Ishikawa (cell line): Measurements from ENCODE around the gene KLHDC8A.

ENCODE experiments used
- CEBPB ChIP-seq: IDR thresholded peaks from 2 replicates; pipeline ENCODE4 v1.6.1; 2012
- EGR1 ChIP-seq: IDR thresholded peaks from 2 replicates; pipeline ENCODE4 v1.6.1; 2012
- EP300 ChIP-seq: IDR thresholded peaks from 2 replicates; pipeline ENCODE4 v1.6.1; 2012; ENCODE audit warnings: borderline replicate concordance
- FOXM1 ChIP-seq: IDR thresholded peaks from 2 replicates; pipeline ENCODE4 v1.6.1; 2012; ENCODE audit warnings: low read depth, borderline replicate concordance
- NFIC ChIP-seq: IDR thresholded peaks from 2 replicates; pipeline ENCODE4 v1.6.1; 2012
- RAD21 ChIP-seq: IDR thresholded peaks from 2 replicates; pipeline ENCODE4 v1.6.1; 2012; ENCODE audit warnings: low read depth
- REST ChIP-seq: IDR thresholded peaks from 2 replicates; pipeline ENCODE4 v1.6.1; 2012; ENCODE audit warnings: low read depth, mild to moderate bottlenecking
- TAF1 ChIP-seq: IDR thresholded peaks from 2 replicates; pipeline ENCODE4 v1.6.1; 2012; ENCODE audit warnings: low read depth, mild to moderate bottlenecking
- TCF12 ChIP-seq: IDR thresholded peaks from 2 replicates; pipeline ENCODE4 v1.6.1; 2012; ENCODE audit warnings: low read depth
- YY1 ChIP-seq: IDR thresholded peaks from 2 replicates; pipeline ENCODE4 v1.6.1; 2012; ENCODE audit warnings: low read depth

- TF ChIP-seq YY1 (no peak), EGR1 (no peak), RAD21 (no peak), EP300 (0 out of 2 replicates have a peak, but pooled peaks have one; percentile 3), NFIC (no peak), REST (no peak), FOXM1 (no peak), CEBPB (no peak), TAF1 (no peak), TCF12 (no peak)
Measured at GRCh38 chr1:205321959-205322283, 34.8 kb downstream of the KLHDC8A start.
